Measurements from ENCODE around the gene RXRA. TPM values are rescaled to one million over a fixed set of nuclear protein-coding genes. Genes with fewer than 3 reads are reported as not detected.

Gene RXRA
- total RNA-seq, 1 donor from 2014 or later: 20.5 TPM

DNA sequence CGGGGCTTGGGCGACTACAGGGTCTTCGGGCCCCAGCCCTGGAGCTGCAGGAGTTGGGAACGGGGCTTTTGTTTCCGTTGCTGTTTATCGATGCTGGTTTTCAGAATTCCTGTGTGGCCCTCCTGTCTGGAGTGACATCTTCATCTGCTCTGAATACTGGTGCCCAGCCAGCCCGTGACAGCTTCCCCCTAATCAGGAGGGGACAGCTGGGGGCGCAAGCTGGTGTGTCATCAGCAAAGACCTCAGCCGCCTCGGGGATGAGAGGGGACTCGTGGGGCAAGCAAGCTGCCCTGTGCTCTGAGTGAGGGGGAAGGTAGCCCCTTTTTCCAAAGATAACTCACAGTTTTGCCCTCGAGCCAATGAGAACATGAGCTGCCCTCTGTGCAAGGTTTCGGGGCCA is 110.7 kb downstream of the RXRA start:
- Mint-ChIP-seq H3K4me3 (ENCODE audit: unreplicated experiment) (no peak overlapping the region), H3K9me3 (ENCODE audit: unreplicated experiment) (peaks cover 10% of the 10 kb centered on the region), H3K36me3 (ENCODE audit: unreplicated experiment) (no peaks in the 10 kb centered on the region), H3K27me3 (ENCODE audit: unreplicated experiment) (peaks cover 16% of the 10 kb centered on the region), H3K4me1 (ENCODE audit: low read depth, unreplicated experiment) (peaks cover 37% of the 10 kb centered on the region), H3K27ac (ENCODE audit: unreplicated experiment) (peak overlapping the region; percentile 77)
- DNase-seq: no peak
- TF ChIP-seq, protein P1, sequence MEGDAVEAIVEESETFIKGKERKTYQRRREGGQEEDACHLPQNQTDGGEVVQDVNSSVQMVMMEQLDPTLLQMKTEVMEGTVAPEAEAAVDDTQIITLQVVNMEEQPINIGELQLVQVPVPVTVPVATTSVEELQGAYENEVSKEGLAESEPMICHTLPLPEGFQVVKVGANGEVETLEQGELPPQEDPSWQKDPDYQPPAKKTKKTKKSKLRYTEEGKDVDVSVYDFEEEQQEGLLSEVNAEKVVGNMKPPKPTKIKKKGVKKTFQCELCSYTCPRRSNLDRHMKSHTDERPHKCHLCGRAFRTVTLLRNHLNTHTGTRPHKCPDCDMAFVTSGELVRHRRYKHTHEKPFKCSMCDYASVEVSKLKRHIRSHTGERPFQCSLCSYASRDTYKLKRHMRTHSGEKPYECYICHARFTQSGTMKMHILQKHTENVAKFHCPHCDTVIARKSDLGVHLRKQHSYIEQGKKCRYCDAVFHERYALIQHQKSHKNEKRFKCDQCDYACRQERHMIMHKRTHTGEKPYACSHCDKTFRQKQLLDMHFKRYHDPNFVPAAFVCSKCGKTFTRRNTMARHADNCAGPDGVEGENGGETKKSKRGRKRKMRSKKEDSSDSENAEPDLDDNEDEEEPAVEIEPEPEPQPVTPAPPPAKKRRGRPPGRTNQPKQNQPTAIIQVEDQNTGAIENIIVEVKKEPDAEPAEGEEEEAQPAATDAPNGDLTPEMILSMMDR (IDR thresholded peaks at IDR 0.05; ENCODE audit: partially characterized antibody, unreplicated experiment): no peak

DNA sequence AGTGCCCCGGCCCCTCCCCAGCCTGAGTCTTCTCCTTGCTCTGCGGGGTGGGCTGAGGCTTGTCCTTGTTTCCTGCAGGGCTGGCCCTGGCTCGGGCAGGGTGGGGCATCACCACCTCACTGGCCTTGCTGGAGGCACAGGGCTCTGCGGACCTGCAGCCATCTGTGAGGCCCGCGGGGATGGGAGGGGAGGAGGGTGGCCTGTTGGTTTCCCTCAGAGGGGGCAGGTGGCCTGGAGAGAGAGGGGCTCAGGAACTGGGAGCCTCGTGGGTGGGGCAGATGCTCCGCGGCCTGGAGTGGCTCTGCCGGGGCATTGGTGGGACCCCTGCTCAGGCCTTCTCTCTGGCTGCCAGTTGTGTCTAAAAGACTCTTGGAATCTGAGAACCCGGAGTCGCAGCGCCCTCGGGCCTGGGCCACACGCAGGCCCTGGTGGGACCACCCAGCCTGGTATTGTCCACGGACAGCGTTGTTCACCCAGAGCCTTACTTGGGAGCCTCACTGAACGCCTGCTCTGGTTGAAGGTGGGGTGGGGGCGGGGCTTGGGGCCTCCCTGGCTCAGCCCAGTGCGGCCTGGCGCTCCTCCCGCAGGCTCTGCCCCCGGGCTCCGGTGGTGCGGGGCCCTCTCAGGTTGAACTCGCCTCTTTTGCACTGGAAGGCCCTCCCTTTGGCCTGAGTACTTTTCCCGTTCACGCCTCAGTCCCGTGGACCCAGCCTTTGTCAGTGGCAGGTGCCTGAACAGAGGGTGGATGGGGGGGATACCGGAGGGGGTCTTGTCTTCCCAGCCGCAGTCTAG is 111.3 kb downstream of the RXRA start:
- TF ChIP-seq, protein P1 (IDR thresholded peaks at IDR 0.05; ENCODE audit: partially characterized antibody, unreplicated experiment): no peak

DNA sequence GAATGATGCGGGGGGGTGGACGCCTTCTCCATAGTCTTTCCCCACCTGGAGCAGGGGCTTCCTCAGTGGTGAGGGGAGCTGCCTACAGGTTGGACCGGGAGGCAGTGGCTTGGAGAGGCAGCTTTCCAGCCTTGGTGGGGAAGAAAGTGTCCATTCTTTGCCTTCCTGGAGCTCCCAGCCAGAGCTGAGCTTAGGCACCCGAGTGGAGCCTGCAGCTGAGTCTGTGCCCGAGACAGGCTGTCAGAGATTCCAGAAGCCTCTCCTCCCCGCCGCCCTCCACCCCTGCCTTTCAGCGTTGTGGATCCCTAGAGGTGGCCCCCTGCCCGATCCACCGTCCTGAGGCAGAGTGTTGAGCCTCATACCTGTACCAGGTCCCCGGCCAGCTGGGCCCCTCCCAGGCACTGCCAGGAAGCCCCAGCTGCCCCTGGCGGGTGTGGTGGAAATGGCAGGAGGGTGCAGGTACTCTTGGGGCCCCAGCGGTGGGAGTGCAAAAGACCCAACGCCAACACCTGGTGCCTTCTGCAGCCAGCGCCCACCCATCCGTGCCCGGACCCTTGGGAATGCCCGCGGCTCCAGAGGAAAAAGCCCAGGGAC is 112.0 kb downstream of the RXRA start:
- TF ChIP-seq, protein P1 (IDR thresholded peaks at IDR 0.05; ENCODE audit: partially characterized antibody, unreplicated experiment): no peak
- DNase-seq: no peak
- Mint-ChIP-seq H3K27ac (ENCODE audit: unreplicated experiment) (no peak overlapping the region), H3K4me3 (ENCODE audit: unreplicated experiment) (no peak overlapping the region), H3K9me3 (ENCODE audit: unreplicated experiment) (peaks cover 10% of the 10 kb centered on the region), H3K4me1 (ENCODE audit: low read depth, unreplicated experiment) (peaks cover 40% of the 10 kb centered on the region), H3K36me3 (ENCODE audit: unreplicated experiment) (no peaks in the 10 kb centered on the region), H3K27me3 (ENCODE audit: unreplicated experiment) (peaks cover 16% of the 10 kb centered on the region)

More for the DNA sequence above, 111.3 kb downstream of the RXRA start:
- H3K4me3 Mint-ChIP-seq (ENCODE audit: unreplicated experiment): peak overlapping the region; percentile 70
- H3K27ac Mint-ChIP-seq (ENCODE audit: unreplicated experiment): peak overlapping the region; percentile 77
- H3K27me3 Mint-ChIP-seq (ENCODE audit: unreplicated experiment): peaks cover 16% of the 10 kb centered on the region
- peaks cover 10% of the 10 kb centered on the region for H3K9me3 Mint-ChIP-seq (ENCODE audit: unreplicated experiment)
- no peaks in the 10 kb centered on the region for H3K36me3 Mint-ChIP-seq (ENCODE audit: unreplicated experiment)
- peak; percentile 60 for DNase-seq
- H3K4me1 Mint-ChIP-seq (ENCODE audit: low read depth, unreplicated experiment): peaks cover 43% of the 10 kb centered on the region

DNA sequence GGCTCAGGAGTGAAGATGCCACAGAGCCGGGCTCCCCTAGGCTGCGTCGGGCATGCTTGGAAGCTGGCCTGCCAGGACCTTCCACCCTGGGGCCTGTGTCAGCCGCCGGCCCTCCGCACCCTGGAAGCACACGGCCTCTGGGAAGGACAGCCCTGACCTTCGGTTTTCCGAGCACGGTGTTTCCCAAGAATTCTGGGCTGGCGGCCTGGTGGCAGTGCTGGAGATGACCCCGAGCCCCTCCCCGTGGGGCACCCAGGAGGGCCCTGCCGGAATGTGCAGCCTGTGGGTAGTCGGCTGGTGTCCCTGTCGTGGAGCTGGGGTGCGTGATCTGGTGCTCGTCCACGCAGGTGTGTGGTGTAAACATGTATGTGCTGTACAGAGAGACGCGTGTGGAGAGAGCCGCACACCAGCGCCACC is 113.1 kb downstream of the RXRA start:
- Mint-ChIP-seq H3K27me3 (ENCODE audit: unreplicated experiment) (peaks cover 16% of the 10 kb centered on the region), H3K27ac (ENCODE audit: unreplicated experiment) (no peak overlapping the region), H3K4me1 (ENCODE audit: low read depth, unreplicated experiment) (peaks cover 39% of the 10 kb centered on the region), H3K4me3 (ENCODE audit: unreplicated experiment) (no peak overlapping the region), H3K9me3 (ENCODE audit: unreplicated experiment) (peaks cover 10% of the 10 kb centered on the region), H3K36me3 (ENCODE audit: unreplicated experiment) (no peaks in the 10 kb centered on the region)
- TF ChIP-seq, protein P1 (IDR thresholded peaks at IDR 0.05; ENCODE audit: partially characterized antibody, unreplicated experiment): no peak
- DNase-seq: no peak

All from glutamatergic neuron (in vitro differentiated cells).